ENCODE data around the gene CSRNP2. TPM values are rescaled to one million over a fixed set of nuclear protein-coding genes. Genes with fewer than 3 reads are reported as not detected.

CSRNP2 gene
- total and polyA plus RNA-seq, 2 of the 13 experiments (the other 11 are each of a cell fraction or from before 2014, with no cell fraction given) = 4.8 to 7.3 TPM

DNA sequence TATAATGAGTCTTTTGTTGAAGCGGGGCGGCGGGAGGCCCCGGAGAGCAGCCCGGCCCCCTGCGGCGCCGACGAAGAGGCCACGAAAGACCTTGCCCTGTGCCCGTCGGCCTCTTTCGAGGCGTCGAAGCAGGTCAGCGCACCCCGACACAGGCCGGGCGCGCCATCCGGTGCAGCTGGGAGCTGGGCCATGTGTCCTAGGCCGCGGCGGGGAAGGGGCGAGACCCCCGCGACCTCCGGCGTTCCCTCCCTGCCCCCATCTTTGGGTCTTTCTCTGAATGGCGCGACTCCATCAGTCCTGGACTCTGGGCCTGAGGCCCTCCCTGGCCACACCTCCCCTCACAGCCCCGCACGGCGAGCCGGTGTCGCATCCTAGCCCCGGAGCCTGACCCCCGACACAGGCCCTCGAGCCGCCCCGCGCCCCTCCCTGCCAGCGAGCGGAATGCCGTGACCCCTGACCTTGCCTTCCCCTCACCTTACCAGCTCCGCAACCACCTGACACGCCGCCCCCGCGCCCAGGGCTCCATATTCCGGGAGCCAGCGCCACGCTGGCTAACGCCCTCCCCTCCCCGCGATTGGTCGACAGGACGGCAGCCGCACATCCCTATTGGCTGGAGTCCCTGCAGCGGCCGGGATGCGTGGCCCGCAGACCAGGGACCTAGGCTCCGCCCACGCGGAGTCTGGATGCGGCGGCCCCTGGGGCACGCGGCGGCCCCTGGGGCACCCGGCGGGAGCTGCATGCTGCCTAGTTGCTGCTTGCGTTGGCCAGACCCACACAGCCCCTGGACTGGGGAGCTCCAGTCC, 57.4 kb downstream of the CSRNP2 start, which contains the start of gene SLC11A2 (continued):
- TF ChIP-seq HMG20B (CRISPR knock-in tag; conservative IDR thresholded peaks at IDR 0.05) (no peak), SMARCC2 (IDR thresholded peaks at IDR 0.05) (no peak), AGO2 (optimal IDR thresholded peaks at IDR 0.05; ENCODE audit: low read depth, low read length) (peak; percentile 94), ZNF790 (CRISPR knock-in tag; IDR thresholded peaks at IDR 0.05; ENCODE audit: borderline replicate concordance) (peak; percentile 88; the same call in 1 of the 2 replicates), ISL2 (CRISPR knock-in tag; IDR thresholded peaks at IDR 0.05) (peak; percentile 87), TCF7 (IDR thresholded peaks at IDR 0.05; ENCODE audit: low read depth) (no peak; the same call in 1 of the 2 replicates), MTA1 (CRISPR knock-in tag; IDR thresholded peaks at IDR 0.05; ENCODE audit: borderline replicate concordance) (no peak), ETV5 (CRISPR knock-in tag; IDR thresholded peaks at IDR 0.05; ENCODE audit: borderline replicate concordance) (peak; percentile 72), KLF15 (CRISPR knock-in tag; IDR thresholded peaks at IDR 0.05; ENCODE audit: borderline replicate concordance) (peak; percentile 87), ZNF382 (CRISPR knock-in tag; IDR thresholded peaks at IDR 0.05; ENCODE audit: borderline replicate concordance) (no peak), DR1 (CRISPR knock-in tag; IDR thresholded peaks at IDR 0.05) (peak; percentile 64; the same call in 1 of the 2 replicates), ZNF569 (CRISPR knock-in tag; IDR thresholded peaks at IDR 0.05; ENCODE audit: borderline replicate concordance) (0 out of 2 replicates have a peak, but pooled peaks have one; percentile 44), ZC3H13 (CRISPR knock-in tag; IDR thresholded peaks at IDR 0.05) (peak; percentile 85), ZNF552 (CRISPR knock-in tag; IDR thresholded peaks at IDR 0.05; ENCODE audit: borderline replicate concordance) (peak; percentile 57), ZSCAN30 (CRISPR knock-in tag; IDR thresholded peaks at IDR 0.05) (no peak)
- TF ChIP-seq, protein P1, sequence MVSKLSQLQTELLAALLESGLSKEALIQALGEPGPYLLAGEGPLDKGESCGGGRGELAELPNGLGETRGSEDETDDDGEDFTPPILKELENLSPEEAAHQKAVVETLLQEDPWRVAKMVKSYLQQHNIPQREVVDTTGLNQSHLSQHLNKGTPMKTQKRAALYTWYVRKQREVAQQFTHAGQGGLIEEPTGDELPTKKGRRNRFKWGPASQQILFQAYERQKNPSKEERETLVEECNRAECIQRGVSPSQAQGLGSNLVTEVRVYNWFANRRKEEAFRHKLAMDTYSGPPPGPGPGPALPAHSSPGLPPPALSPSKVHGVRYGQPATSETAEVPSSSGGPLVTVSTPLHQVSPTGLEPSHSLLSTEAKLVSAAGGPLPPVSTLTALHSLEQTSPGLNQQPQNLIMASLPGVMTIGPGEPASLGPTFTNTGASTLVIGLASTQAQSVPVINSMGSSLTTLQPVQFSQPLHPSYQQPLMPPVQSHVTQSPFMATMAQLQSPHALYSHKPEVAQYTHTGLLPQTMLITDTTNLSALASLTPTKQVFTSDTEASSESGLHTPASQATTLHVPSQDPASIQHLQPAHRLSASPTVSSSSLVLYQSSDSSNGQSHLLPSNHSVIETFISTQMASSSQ (IDR thresholded peaks at IDR 0.05; ENCODE audit: low read depth) = no peak
- TF ChIP-seq, protein P1 (CRISPR knock-in tag; IDR thresholded peaks at IDR 0.05; ENCODE audit: borderline replicate concordance) = peak; percentile 53; the same call in 1 of the 2 replicates
- TF ChIP-seq, protein P2, sequence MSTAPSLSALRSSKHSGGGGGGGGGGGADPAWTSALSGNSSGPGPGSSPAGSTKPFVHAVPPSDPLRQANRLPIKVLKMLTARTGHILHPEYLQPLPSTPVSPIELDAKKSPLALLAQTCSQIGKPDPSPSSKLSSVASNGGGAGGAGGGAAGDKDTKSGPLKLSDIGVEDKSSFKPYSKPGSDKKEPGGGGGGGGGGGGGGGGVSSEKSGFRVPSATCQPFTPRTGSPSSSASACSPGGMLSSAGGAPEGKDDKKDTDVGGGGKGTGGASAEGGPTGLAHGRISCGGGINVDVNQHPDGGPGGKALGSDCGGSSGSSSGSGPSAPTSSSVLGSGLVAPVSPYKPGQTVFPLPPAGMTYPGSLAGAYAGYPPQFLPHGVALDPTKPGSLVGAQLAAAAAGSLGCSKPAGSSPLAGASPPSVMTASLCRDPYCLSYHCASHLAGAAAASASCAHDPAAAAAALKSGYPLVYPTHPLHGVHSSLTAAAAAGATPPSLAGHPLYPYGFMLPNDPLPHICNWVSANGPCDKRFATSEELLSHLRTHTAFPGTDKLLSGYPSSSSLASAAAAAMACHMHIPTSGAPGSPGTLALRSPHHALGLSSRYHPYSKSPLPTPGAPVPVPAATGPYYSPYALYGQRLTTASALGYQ (CRISPR knock-in tag; IDR thresholded peaks at IDR 0.05) = peak; percentile 30; the same call in 1 of the 2 replicates
- TF ChIP-seq, protein P3, sequence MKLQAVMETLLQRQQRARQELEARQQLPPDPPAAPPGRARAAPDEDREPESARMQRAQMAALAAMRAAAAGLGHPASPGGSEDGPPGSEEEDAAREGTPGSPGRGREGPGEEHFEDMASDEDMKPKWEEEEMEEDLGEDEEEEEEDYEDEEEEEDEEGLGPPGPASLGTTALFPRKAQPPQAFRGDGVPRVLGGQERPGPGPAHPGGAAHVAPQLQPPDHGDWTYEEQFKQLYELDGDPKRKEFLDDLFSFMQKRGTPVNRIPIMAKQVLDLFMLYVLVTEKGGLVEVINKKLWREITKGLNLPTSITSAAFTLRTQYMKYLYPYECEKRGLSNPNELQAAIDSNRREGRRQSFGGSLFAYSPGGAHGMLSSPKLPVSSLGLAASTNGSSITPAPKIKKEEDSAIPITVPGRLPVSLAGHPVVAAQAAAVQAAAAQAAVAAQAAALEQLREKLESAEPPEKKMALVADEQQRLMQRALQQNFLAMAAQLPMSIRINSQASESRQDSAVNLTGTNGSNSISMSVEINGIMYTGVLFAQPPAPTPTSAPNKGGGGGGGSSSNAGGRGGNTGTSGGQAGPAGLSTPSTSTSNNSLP (IDR thresholded peaks at IDR 0.05; ENCODE audit: low read depth, low read length) = no peak
- TF ChIP-seq, protein P4, sequence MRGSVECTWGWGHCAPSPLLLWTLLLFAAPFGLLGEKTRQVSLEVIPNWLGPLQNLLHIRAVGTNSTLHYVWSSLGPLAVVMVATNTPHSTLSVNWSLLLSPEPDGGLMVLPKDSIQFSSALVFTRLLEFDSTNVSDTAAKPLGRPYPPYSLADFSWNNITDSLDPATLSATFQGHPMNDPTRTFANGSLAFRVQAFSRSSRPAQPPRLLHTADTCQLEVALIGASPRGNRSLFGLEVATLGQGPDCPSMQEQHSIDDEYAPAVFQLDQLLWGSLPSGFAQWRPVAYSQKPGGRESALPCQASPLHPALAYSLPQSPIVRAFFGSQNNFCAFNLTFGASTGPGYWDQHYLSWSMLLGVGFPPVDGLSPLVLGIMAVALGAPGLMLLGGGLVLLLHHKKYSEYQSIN (CRISPR knock-in tag; IDR thresholded peaks at IDR 0.05; ENCODE audit: borderline replicate concordance) = peak; percentile 79; the same call in 1 of the 2 replicates

Data from HepG2 (cell line).